ENCODE measurements around the gene ADAM17. TPM values are rescaled to one million over a fixed set of nuclear protein-coding genes. Genes with fewer than 3 reads are reported as not detected.
A peak's percentile ranks its signal among the peaks of the same experiment; 100 is the strongest.

Gene ADAM17
- polyA plus RNA-seq, 1 donor (not counting 4 experiments of a cell fraction or from before 2014, with no cell fraction given), result 13.3 TPM

DNA sequence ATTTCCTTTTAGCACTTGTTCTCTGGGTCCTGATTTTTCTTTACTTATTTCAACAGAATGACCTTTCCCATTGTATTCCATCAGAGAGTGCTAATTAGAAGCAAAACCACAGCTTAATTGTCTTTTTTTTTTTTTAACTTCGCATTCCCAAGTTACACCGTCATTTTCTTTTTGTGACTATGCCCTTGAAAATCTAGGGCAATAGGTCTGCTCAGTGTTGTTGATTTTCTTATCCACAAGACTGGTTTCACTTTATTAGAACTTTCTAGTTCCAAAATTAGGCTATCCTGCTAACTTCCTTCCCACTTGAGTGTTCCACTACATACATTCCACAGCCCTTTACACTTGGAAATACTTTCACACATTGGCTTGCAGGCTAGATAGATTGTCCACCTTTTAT lies 18.7 kb upstream of the ADAM17 start:
- H3K9me3 ChIP-seq (ENCODE audit: control insufficient read depth, low read depth, low read length), result no peaks in the 10 kb centered on the region
- no peak overlapping the region for H3K27ac ChIP-seq (ENCODE audit: control insufficient read depth, insufficient read depth, low read length)
- no peaks in the 10 kb centered on the region for H4K20me1 ChIP-seq (ENCODE audit: control insufficient read depth, extremely low read depth, insufficient read depth, low read length)
- no peak for FAIRE-seq
- no peaks in the 10 kb centered on the region for H3K36me3 ChIP-seq (ENCODE audit: control insufficient read depth in 2 of 2, extremely low read depth in 1 of 2, insufficient read depth in 2 of 2, low read length in 2 of 2)
- H3K27me3 ChIP-seq (ENCODE audit: control insufficient read depth, extremely low read depth, insufficient read depth, low read length), result no peaks in the 10 kb centered on the region
- TF ChIP-seq, protein P1, sequence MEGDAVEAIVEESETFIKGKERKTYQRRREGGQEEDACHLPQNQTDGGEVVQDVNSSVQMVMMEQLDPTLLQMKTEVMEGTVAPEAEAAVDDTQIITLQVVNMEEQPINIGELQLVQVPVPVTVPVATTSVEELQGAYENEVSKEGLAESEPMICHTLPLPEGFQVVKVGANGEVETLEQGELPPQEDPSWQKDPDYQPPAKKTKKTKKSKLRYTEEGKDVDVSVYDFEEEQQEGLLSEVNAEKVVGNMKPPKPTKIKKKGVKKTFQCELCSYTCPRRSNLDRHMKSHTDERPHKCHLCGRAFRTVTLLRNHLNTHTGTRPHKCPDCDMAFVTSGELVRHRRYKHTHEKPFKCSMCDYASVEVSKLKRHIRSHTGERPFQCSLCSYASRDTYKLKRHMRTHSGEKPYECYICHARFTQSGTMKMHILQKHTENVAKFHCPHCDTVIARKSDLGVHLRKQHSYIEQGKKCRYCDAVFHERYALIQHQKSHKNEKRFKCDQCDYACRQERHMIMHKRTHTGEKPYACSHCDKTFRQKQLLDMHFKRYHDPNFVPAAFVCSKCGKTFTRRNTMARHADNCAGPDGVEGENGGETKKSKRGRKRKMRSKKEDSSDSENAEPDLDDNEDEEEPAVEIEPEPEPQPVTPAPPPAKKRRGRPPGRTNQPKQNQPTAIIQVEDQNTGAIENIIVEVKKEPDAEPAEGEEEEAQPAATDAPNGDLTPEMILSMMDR (optimal IDR thresholded peaks at IDR 0.05 in 1 of 3, IDR thresholded peaks at IDR 0.05 in 1 of 3, conservative IDR thresholded peaks at IDR 0.05 in 1 of 3; ENCODE audit: extremely low read depth in 1 of 3, insufficient read depth in 2 of 3, low read length in 3 of 3), result no peak
- no peak for TF ChIP-seq EZH2 (IDR thresholded peaks at IDR 0.05; ENCODE audit: low read length)
- no peak overlapping the region for H2AFZ ChIP-seq (ENCODE audit: control insufficient read depth, low read length)
- H3K9ac ChIP-seq (ENCODE audit: control insufficient read depth, extremely low read depth, insufficient read depth, low read length), result no peak overlapping the region
- DNase-seq (ENCODE audit: low read depth, low spot score), result no peak
- no peaks in the 10 kb centered on the region for H3K9me1 ChIP-seq (ENCODE audit: control insufficient read depth, extremely low read depth, insufficient read depth, low read length)
- H3K4me2 ChIP-seq (ENCODE audit: control insufficient read depth, extremely low read depth, insufficient read depth, low read depth, low read length), result no peak overlapping the region
- no peaks in the 10 kb centered on the region for H3K79me2 ChIP-seq (ENCODE audit: control insufficient read depth, insufficient read depth, low read length)
- H3K4me3 ChIP-seq (ENCODE audit: control insufficient read depth in 2 of 3, extremely low read depth in 1 of 3, insufficient read depth in 2 of 3, low read depth in 1 of 3, low read length in 3 of 3), result no peak overlapping the region
- dilution Hi-C loops (cut with MboI; ENCODE audit: extremely low pct_ligation_motif_present, low sequenced_read_pairs), result no loop called here
- H3K4me1 ChIP-seq (ENCODE audit: control insufficient read depth, extremely low read depth, insufficient read depth, low read length), result no peaks in the 10 kb centered on the region

DNA sequence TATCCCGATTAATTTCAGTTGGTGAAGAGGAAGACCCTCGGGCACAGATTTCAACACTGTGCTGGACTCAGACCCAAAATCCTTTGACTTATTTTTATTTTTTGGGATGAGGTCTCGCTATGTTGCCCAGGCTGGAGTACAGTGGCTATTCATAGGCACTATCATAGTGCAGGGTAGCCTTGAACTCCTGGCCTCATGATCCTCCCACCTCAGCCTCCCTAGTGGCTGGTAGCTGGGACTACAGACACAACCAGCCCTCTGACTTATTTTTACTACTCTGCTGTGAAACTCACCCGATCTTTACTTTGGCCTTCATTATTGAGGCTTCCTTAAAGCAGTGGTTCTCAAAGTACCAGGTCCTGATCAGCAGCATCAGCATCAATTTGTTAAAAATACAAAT lies 18.2 kb upstream of the ADAM17 start:
- H3K9me3 ChIP-seq (ENCODE audit: control insufficient read depth, low read depth, low read length), result no peaks in the 10 kb centered on the region
- H3K27ac ChIP-seq (ENCODE audit: control insufficient read depth, insufficient read depth, low read length), result no peak overlapping the region
- no peaks in the 10 kb centered on the region for H3K79me2 ChIP-seq (ENCODE audit: control insufficient read depth, insufficient read depth, low read length)
- no peak for DNase-seq (ENCODE audit: low read depth, low spot score)
- H3K36me3 ChIP-seq (ENCODE audit: control insufficient read depth in 2 of 2, extremely low read depth in 1 of 2, insufficient read depth in 2 of 2, low read length in 2 of 2), result no peaks in the 10 kb centered on the region
- no peak overlapping the region for H2AFZ ChIP-seq (ENCODE audit: control insufficient read depth, low read length)
- H3K27me3 ChIP-seq (ENCODE audit: control insufficient read depth, extremely low read depth, insufficient read depth, low read length), result no peaks in the 10 kb centered on the region
- no peak for FAIRE-seq
- H3K9ac ChIP-seq (ENCODE audit: control insufficient read depth, extremely low read depth, insufficient read depth, low read length), result no peak overlapping the region
- H3K4me1 ChIP-seq (ENCODE audit: control insufficient read depth, extremely low read depth, insufficient read depth, low read length), result no peaks in the 10 kb centered on the region
- dilution Hi-C loops (cut with MboI; ENCODE audit: extremely low pct_ligation_motif_present, low sequenced_read_pairs), result no loop called here
- no peak for TF ChIP-seq EZH2 (IDR thresholded peaks at IDR 0.05; ENCODE audit: low read length)
- TF ChIP-seq, protein P1 (optimal IDR thresholded peaks at IDR 0.05 in 1 of 3, IDR thresholded peaks at IDR 0.05 in 1 of 3, conservative IDR thresholded peaks at IDR 0.05 in 1 of 3; ENCODE audit: extremely low read depth in 1 of 3, insufficient read depth in 2 of 3, low read length in 3 of 3), result peak in 1 of 3 experiments; percentile 24
- no peaks in the 10 kb centered on the region for H3K9me1 ChIP-seq (ENCODE audit: control insufficient read depth, extremely low read depth, insufficient read depth, low read length)
- no peaks in the 10 kb centered on the region for H4K20me1 ChIP-seq (ENCODE audit: control insufficient read depth, extremely low read depth, insufficient read depth, low read length)
- H3K4me2 ChIP-seq (ENCODE audit: control insufficient read depth, extremely low read depth, insufficient read depth, low read depth, low read length), result no peak overlapping the region
- H3K4me3 ChIP-seq (ENCODE audit: control insufficient read depth in 2 of 3, extremely low read depth in 1 of 3, insufficient read depth in 2 of 3, low read depth in 1 of 3, low read length in 3 of 3), result no peak overlapping the region

Measured in keratinocyte (primary cell).